GM12878 (cell line): Measurements from ENCODE around the gene RFLNA. TPM values are rescaled to one million over a fixed set of nuclear protein-coding genes. Genes with fewer than 3 reads are reported as not detected.

Source experiments
- ATAC-seq: fragments of 200-7000 bp; cut with Tn5 transposase; 3 replicates; pipeline ENCODE4 v1.9.1; 2020; ENCODE audit warnings: mild to moderate bottlenecking, moderate library complexity
- BruUV-seq: library from RNA; stranded (reverse); fragments of 400-500 nt; replicated peaks from 2 replicates; lab custom pipeline; 2021; lab: Mats Ljungman, UMichigan
- CTCF ChIA-PET: fragments of 300-600 bp; sonication (Branson Sonifier 250); formaldehyde crosslinking; extraction: SDS; loops from one replicate; lab custom pipeline; 2021; ENCODE audit warnings: inconsistent platforms; lab: Yijun Ruan, JAX
- POLR2A ChIA-PET: fragments of 350-600 bp; formaldehyde crosslinking; extraction: SDS; loops from one replicate; lab custom pipeline; 2021; ENCODE audit warnings: inconsistent platforms; lab: Charles Lee
- RAD21 ChIA-PET: fragments of 300-600 bp; sonication (Branson Sonifier 250); formaldehyde crosslinking; loops from one replicate; lab custom pipeline; 2023; ENCODE audit warnings: antibody characterized with exemption; ENCODE audit not compliant: unreplicated experiment; lab: Charles Lee
- SMC1A ChIA-PET: fragments of 300-600 bp; sonication (Branson Sonifier 250); formaldehyde crosslinking; loops from one replicate; lab custom pipeline; 2023; ENCODE audit not compliant: unreplicated experiment, uncharacterized antibody; lab: Charles Lee
- DNase-seq: peaks from one replicate; pipeline ENCODE4 v3.0.0-alpha.2; 2011; ENCODE audit warnings: low read depth, low spot score
- FAIRE-seq: peaks from 3 replicates; lab custom pipeline; 2011; peaks lifted over from hg19 to GRCh38; lab: Jason Lieb, UNC
- H2AFZ ChIP-seq: 2 replicates; pipeline ENCODE4 v1.6.0; 2011; ENCODE audit warnings: low read depth, low read length, control low read depth; ENCODE audit not compliant: control insufficient read depth
- H3K27ac ChIP-seq: 2 replicates; pipeline ENCODE4 v1.5.1; 2011; ENCODE audit warnings: control low read depth; ENCODE audit not compliant: control insufficient read depth, insufficient read depth
- H3K27me3 ChIP-seq, 2 experiments: replicated peaks in 1 of 2; 2 replicates each; pipeline versions ENCODE4 v1.6.0 to v1.6.1; 2011; ENCODE audit warnings: low read length in 1 of 2; ENCODE audit not compliant: control insufficient read depth in 2 of 2, insufficient read depth in 2 of 2
- H3K36me3 ChIP-seq, 2 experiments: 2 replicates each; pipeline ENCODE4 v1.5.1; 2011; ENCODE audit warnings: low read length in 1 of 2; ENCODE audit not compliant: control insufficient read depth in 2 of 2, insufficient read depth in 2 of 2
- H3K4me1 ChIP-seq: 2 replicates; pipeline ENCODE4 v1.6.1; 2011; ENCODE audit warnings: mild to moderate bottlenecking, low read length, moderate library complexity, mixed read lengths; ENCODE audit not compliant: control insufficient read depth, insufficient read depth
- H3K4me2 ChIP-seq: 2 replicates; pipeline ENCODE4 v1.6.0; 2011; ENCODE audit warnings: control low read depth; ENCODE audit not compliant: control insufficient read depth, insufficient read depth
- H3K4me3 ChIP-seq: fragments of 200-600 bp; sonication (generic); 2 replicates; pipeline ENCODE4 v1.5.1; 2016
- H3K79me2 ChIP-seq: 2 replicates; pipeline ENCODE4 v1.6.0; 2011; ENCODE audit warnings: low read length; ENCODE audit not compliant: control insufficient read depth, insufficient read depth
- H3K9ac ChIP-seq: 2 replicates; pipeline ENCODE4 v1.8.0; 2011; ENCODE audit warnings: low read length, control low read depth, mixed read lengths; ENCODE audit not compliant: control insufficient read depth, insufficient read depth
- H3K9me3 ChIP-seq: replicated peaks from 3 replicates; pipeline ENCODE4 v1.5.1; 2011; ENCODE audit warnings: mild to moderate bottlenecking, low read length; ENCODE audit not compliant: control insufficient read depth, insufficient read depth
- H4K20me1 ChIP-seq: 2 replicates; pipeline ENCODE4 v1.6.0; 2011; ENCODE audit not compliant: control insufficient read depth, insufficient read depth
- CREB1 ChIP-seq: IDR thresholded peaks from 2 replicates; pipeline ENCODE4 v1.6.1; 2012; ENCODE audit warnings: low read depth, mild to moderate bottlenecking, inconsistent platforms
- ELK1 ChIP-seq: IDR thresholded peaks from 2 replicates; pipeline ENCODE4 v1.6.1; 2012; ENCODE audit warnings: low read depth, low read length, improper control_type of control experiment
- MLLT1 ChIP-seq: fragments of 450-650 bp; IDR thresholded peaks from 2 replicates; pipeline ENCODE4 v1.6.1; 2016; ENCODE audit warnings: mild to moderate bottlenecking
- MYC ChIP-seq: IDR thresholded peaks from 2 replicates; pipeline ENCODE4 v1.6.1; 2011; ENCODE audit warnings: mild to moderate bottlenecking, low read length, moderate library complexity, inconsistent platforms; ENCODE audit not compliant: insufficient read depth, insufficient replicate concordance, insufficient read length, severe bottlenecking
- NFXL1 ChIP-seq: fragments of 450-650 bp; IDR thresholded peaks from 2 replicates; pipeline ENCODE4 v1.6.1; 2017; ENCODE audit warnings: antibody characterized with exemption, mild to moderate bottlenecking, borderline replicate concordance
- REST ChIP-seq: IDR thresholded peaks from 2 replicates; pipeline ENCODE4 v1.6.1; 2012; ENCODE audit warnings: mild to moderate bottlenecking, low read depth, low read length
- SREBF2 ChIP-seq: IDR thresholded peaks from 2 replicates; pipeline ENCODE4 v1.6.1; 2012; ENCODE audit warnings: mild to moderate bottlenecking, low read length
- STAT3 ChIP-seq: IDR thresholded peaks from 2 replicates; pipeline ENCODE4 v1.6.1; 2011; ENCODE audit warnings: low read depth, low read length, improper control_type of control experiment
- WGBS: methylation state at CpG from one replicate; pipeline ENCODE4 v1.1.6; 2016; ENCODE audit warnings: low lambda C conversion rate; ENCODE audit not compliant: insufficient replicate concordance, insufficient coverage; ENCODE audit errors: missing lambda C conversion rate; 5-methylcytosine and 5-hydroxymethylcytosine counted together
- in situ Hi-C: fragments of 300-500 bp; cut with MboI; formaldehyde crosslinking; loops from 9 replicates; pipeline ENCODE4 v1.14.3; 2018; ENCODE audit warnings: mixed read lengths
- intact Hi-C: fragments of 100-400 bp; cut with micrococcal nuclease; formaldehyde crosslinking; loops from one replicate; pipeline ENCODE4 v1.14.2; 2022; ENCODE audit not compliant: unreplicated experiment
- polyA plus RNA-seq, 11 experiments: library from polyadenylated mRNA; depleted of rRNA in 4 of 11; unstranded in 6 of 11; stranded (reverse) in 5 of 11; fragments of >200 nt; fragmentation: Nextera tagmentation in 4 of 11; fragmentation: Illumina TruSeq in 1 of 11; extraction: Ambion mirVana in 4 of 11; extraction: Trizol in 1 of 11; gene quantifications; 1 replicate in 1 of 11; 2 replicates in 10 of 11; pipeline versions ENCODE4 v1.2.1 to v1.2.3, GENCODE V29; 2011 to 2016; ENCODE audit warnings: inconsistent platforms in 2 of 11, missing spikeins in 2 of 11, low read depth in 1 of 11
- total RNA-seq, 4 experiments: library from RNA; depleted of rRNA in 3 of 4; stranded (reverse); fragments of >200 nt in 3 of 4; fragmentation: Illumina TruSeq in 1 of 4; extraction: Trizol in 1 of 4; gene quantifications; 2 replicates each; pipeline versions ENCODE4 v1.2.1 to v1.2.3, GENCODE V29; 2013 to 2021
- TF ChIP-seq, protein P1 (sequence below): fragments of 450-650 bp; IDR thresholded peaks from 2 replicates; pipeline ENCODE4 v1.6.1; 2017; ENCODE audit warnings: borderline replicate concordance
- TF ChIP-seq, protein P2 (sequence below): IDR thresholded peaks from 2 replicates; pipeline ENCODE4 v1.6.1; 2011; ENCODE audit warnings: low read depth, low read length, improper control_type of control experiment, borderline replicate concordance
- TF ChIP-seq, protein P3 (sequence below): fragments of 450-650 bp; IDR thresholded peaks from 2 replicates; pipeline ENCODE4 v1.6.1; 2016; ENCODE audit warnings: mild to moderate bottlenecking

RFLNA gene
- total and polyA plus RNA-seq, 10 of the 15 experiments (the other 5 are each of a cell fraction or from before 2014, with no cell fraction given): 0.08 TPM; not detected in 9

GRCh38 chr12:124282287-124282686 is 12.6 kb upstream of the RFLNA start:
- Histone ChIP-seq H2AFZ (no peak overlapping the region), H3K4me3 (no peak overlapping the region), H3K79me2 (no peaks in the 10 kb centered on the region), H3K4me2 (no peak overlapping the region), H3K36me3 (no peaks in the 10 kb centered on the region), H3K9me3 (no peaks in the 10 kb centered on the region; the same call in 2 of the 3 replicates), H3K9ac (no peak overlapping the region), H4K20me1 (no peaks in the 10 kb centered on the region), H3K4me1 (no peaks in the 10 kb centered on the region), H3K27me3 (no peaks in the 10 kb centered on the region; a peak in 2 of 4 replicates)
- ChIA-PET RAD21 (no interaction called here), CTCF (no interaction called here), POLR2A (no interaction called here), SMC1A (no interaction called here)
- no peak for ATAC-seq
- WGBS: 57% methylated on average over 5 of the region's 5 CpGs
- intact Hi-C loops: no loop called here
- BruUV-seq: no TSS peak
- DNase-seq: no peak
- FAIRE-seq: no peak
- in situ Hi-C loops: no loop called here
- TF ChIP-seq, protein P1, sequence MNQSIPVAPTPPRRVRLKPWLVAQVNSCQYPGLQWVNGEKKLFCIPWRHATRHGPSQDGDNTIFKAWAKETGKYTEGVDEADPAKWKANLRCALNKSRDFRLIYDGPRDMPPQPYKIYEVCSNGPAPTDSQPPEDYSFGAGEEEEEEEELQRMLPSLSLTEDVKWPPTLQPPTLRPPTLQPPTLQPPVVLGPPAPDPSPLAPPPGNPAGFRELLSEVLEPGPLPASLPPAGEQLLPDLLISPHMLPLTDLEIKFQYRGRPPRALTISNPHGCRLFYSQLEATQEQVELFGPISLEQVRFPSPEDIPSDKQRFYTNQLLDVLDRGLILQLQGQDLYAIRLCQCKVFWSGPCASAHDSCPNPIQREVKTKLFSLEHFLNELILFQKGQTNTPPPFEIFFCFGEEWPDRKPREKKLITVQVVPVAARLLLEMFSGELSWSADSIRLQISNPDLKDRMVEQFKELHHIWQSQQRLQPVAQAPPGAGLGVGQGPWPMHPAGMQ: no peak
- TF ChIP-seq REST: no peak
- TF ChIP-seq NFXL1: no peak
- TF ChIP-seq, protein P2, sequence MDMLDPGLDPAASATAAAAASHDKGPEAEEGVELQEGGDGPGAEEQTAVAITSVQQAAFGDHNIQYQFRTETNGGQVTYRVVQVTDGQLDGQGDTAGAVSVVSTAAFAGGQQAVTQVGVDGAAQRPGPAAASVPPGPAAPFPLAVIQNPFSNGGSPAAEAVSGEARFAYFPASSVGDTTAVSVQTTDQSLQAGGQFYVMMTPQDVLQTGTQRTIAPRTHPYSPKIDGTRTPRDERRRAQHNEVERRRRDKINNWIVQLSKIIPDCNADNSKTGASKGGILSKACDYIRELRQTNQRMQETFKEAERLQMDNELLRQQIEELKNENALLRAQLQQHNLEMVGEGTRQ: no peak
- TF ChIP-seq CREB1: no peak
- TF ChIP-seq STAT3: no peak
- TF ChIP-seq SREBF2: no peak
- TF ChIP-seq MLLT1: no peak
- TF ChIP-seq MYC: no peak
- no peak for TF ChIP-seq ELK1
- TF ChIP-seq, protein P3, sequence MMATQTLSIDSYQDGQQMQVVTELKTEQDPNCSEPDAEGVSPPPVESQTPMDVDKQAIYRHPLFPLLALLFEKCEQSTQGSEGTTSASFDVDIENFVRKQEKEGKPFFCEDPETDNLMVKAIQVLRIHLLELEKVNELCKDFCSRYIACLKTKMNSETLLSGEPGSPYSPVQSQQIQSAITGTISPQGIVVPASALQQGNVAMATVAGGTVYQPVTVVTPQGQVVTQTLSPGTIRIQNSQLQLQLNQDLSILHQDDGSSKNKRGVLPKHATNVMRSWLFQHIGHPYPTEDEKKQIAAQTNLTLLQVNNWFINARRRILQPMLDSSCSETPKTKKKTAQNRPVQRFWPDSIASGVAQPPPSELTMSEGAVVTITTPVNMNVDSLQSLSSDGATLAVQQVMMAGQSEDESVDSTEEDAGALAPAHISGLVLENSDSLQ: no peak
- TF ChIP-seq, all 136 proteins: peak for 0
- no peak overlapping the region for H3K27ac ChIP-seq
